AG04449 (cell line): Measurements from ENCODE around the gene MTUS2.

Experiments used
- CTCF ChIA-PET: fragments of 350-600 bp; formaldehyde crosslinking; extraction: SDS; loops from one replicate; lab custom pipeline; 2021; ENCODE audit warnings: antibody characterized with exemption; lab: Yijun Ruan, JAX
- POLR2A ChIA-PET: fragments of 400-600, 350-600 bp; formaldehyde crosslinking; extraction: SDS; loops from one replicate; lab custom pipeline; 2020; ENCODE audit warnings: antibody characterized with exemption, inconsistent platforms; lab: Yijun Ruan, JAX
- DNase-seq: peaks from one replicate; pipeline ENCODE4 v3.0.0-alpha.2; 2010; ENCODE audit warnings: low read depth, low spot score
- H3K4me3 ChIP-seq: 2 replicates; pipeline ENCODE4 v1.5.1; 2011; ENCODE audit warnings: low read depth, mild to moderate bottlenecking, control low read depth, low read length
- TF ChIP-seq, protein P1 (sequence below): IDR thresholded peaks from one replicate; pipeline ENCODE4 v1.5.1; 2011; ENCODE audit warnings: mild to moderate bottlenecking, moderate library complexity, low read length, control low read depth, inconsistent platforms; ENCODE audit not compliant: insufficient read depth; ENCODE audit errors: missing control alignments

MTUS2 gene

DNA sequence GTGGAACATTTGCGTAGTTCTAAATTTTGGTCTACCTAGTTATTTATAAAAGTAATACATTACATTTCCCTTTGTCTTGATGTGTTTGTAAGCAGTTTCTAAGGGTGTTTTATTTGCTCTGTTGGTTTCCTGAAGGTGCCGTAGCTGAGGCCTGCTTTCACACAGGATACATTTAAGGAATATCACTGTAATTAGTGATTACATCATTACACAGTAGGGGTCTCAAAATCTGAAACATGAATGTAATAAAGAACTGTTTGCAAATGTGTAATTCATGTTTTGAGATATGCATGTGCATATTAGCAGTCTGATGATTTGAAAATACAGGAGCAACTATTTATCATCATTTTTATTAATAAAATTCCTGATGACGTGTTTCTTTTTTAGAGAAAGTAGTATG, 281.8 kb downstream of the MTUS2 start:
- H3K4me3 ChIP-seq, result no peak overlapping the region
- TF ChIP-seq, protein P1, sequence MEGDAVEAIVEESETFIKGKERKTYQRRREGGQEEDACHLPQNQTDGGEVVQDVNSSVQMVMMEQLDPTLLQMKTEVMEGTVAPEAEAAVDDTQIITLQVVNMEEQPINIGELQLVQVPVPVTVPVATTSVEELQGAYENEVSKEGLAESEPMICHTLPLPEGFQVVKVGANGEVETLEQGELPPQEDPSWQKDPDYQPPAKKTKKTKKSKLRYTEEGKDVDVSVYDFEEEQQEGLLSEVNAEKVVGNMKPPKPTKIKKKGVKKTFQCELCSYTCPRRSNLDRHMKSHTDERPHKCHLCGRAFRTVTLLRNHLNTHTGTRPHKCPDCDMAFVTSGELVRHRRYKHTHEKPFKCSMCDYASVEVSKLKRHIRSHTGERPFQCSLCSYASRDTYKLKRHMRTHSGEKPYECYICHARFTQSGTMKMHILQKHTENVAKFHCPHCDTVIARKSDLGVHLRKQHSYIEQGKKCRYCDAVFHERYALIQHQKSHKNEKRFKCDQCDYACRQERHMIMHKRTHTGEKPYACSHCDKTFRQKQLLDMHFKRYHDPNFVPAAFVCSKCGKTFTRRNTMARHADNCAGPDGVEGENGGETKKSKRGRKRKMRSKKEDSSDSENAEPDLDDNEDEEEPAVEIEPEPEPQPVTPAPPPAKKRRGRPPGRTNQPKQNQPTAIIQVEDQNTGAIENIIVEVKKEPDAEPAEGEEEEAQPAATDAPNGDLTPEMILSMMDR, result no peak
- CTCF ChIA-PET, result no interaction called here
- POLR2A ChIA-PET, result no interaction called here
- DNase-seq, result no peak

DNA sequence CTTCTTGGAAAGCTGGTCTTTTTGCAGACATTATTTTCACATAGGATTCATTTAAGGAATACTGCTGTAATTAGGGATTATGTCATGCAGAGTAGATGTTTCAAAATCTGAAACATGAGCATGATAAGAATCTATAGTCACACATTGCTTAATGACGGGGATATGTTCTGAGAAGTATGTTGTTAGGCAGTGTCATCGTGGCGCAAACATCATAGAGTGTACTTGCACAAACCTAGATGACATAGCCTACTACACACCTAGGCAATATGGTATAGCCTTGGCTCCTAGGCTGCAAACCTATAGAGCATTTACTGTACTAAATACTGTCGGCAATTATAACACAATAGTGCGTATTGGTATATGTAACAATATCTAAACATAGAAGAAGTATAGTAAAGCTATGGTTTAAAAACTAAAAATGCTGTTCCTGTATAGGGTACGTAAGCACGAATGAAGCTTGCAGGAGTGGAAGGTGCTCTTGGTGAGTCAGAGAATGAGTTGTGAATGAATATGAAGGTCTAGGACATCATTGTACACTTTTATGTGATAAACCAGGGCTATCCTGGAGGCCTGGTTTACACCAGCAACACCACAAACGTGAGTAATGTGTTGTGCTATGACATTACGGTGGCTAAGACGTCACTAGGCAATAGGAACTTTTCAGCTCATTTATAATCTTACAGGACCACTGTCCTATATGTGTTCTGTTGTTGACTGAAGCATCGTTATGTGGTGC, 283.1 kb downstream of the MTUS2 start:
- TF ChIP-seq, protein P1, result no peak
- POLR2A ChIA-PET, result no interaction called here
- CTCF ChIA-PET, result no interaction called here
- no peak overlapping the region for H3K4me3 ChIP-seq
- no peak for DNase-seq

DNA sequence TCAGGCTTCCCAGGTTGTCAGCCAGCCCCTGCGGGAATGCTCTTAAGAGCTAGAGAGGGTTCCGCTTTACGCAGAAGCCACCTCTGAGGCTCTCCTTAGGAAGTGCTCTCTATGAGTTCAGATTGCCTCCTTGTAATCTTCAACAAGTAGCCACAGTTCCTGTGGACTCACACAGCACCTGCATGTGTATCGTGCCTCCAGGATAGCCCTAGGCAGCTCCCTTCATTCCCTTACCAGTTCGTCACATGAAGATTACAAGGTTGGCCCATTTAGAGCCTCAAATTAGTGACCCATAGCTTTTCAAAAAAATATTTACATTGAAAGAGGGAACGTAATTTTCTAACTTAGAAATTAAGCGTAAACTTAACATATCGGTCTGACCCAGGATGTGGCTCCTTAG, 284.3 kb downstream of the MTUS2 start:
- H3K4me3 ChIP-seq, result no peak overlapping the region
- TF ChIP-seq, protein P1, result no peak
- ChIA-PET CTCF (no interaction called here), POLR2A (no interaction called here)
- no peak for DNase-seq

DNA sequence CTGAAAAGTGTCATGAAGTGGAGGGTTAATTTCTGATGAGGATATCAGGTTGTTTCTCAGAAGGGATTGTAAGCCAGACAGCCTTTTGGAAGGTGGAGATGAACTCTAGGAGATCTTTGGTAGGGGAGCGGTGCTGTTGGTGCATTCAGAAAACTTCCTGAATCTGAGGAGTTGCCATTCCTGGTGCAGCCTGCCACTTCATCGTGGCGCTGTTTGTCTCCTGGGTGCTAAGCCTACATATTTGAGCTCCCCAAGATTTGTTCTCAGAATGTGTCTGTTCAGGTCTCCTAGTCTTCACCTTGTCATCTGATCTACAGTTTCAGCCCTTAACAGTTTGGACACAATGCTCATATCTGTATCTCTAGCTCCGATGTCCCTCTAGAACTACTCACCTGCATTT, 285.6 kb downstream of the MTUS2 start:
- TF ChIP-seq, protein P1, result no peak
- no peak for DNase-seq
- ChIA-PET POLR2A (no interaction called here), CTCF (no interaction called here)
- H3K4me3 ChIP-seq, result no peak overlapping the region

DNA sequence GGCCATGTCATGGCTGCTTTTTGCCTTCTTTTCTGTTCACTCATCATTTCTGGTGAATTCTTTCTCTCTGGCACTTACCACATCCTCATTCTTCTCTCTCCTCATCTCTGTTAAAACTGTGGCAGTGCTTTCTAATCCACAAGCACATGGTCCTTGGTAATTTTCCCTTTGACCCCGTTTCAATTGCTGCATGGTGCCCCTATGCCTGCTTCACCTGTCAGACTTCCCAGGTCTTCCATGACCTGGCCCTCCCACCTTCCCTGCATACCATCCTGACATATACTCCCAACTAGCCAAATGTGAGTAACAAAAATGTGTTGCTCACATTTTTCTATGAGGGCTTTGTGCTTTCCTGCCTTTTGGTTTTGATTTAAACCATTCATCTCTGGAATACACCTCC, 286.5 kb downstream of the MTUS2 start:
- DNase-seq, result no peak
- CTCF ChIA-PET, result no interaction called here
- TF ChIP-seq, protein P1, result no peak
- H3K4me3 ChIP-seq, result no peak overlapping the region
- POLR2A ChIA-PET, result no interaction called here

DNA sequence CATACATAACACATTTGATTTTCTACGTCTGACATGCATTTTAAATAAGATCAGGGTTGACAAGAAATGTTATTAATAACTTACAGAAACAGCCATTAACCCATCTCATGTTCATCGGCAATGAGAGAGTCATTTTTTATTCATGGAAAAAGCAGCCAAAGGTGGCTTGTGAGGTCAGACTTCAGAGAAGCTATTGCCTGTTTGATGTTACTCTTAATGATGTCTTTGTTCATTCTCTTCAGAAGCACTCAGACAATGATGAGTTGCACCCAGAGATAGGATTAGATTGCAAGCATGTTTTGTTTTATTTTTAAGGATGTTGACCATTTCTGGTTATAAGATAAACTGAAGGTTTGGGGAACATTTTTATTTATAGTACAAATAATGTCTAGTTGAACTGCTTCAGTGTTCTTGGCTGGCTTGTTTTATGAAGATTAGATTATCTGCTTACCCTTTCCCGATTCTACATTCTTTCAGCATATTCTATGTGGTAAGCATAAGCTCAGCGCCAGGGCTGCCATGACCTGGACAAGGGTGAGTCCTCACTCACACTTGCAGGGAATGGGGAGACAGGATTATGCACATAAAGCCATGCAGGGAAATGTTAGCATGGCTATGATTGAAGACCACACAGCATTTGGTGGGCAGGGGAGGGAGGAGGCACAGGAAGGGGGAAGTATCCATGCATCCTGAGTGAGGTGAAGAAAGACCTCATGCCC, 288.1 kb downstream of the MTUS2 start:
- ChIA-PET CTCF (no interaction called here), POLR2A (no interaction called here)
- no peak overlapping the region for H3K4me3 ChIP-seq
- TF ChIP-seq, protein P1, result no peak
- no peak for DNase-seq
